ENCODE results near the gene UBE3D. TPM values are rescaled to one million over a fixed set of nuclear protein-coding genes. Genes with fewer than 3 reads are reported as not detected.
"Not testable (repeated sequence)": the region's sequence is repeated elsewhere in the genome, so short reads cannot be mapped to it uniquely, and the experiment has no call there.

Gene UBE3D
- total RNA-seq, 1 experiment from 2014 or later: 11.0 TPM

GRCh38 chr6:82863781-82864180 lies 201.9 kb downstream of the UBE3D start:
- intact Hi-C loops (cut with micrococcal nuclease; ENCODE audit: unreplicated experiment): no loop called here
- in situ Hi-C loops (cut with HindIII; ENCODE audit: low pct_unique_long_range_greater_than_20kb, low sequenced_read_pairs): no loop called here
- Histone ChIP-seq H3K27me3 (ENCODE audit: control insufficient read depth, insufficient read depth, low read length) (no peaks in the 10 kb centered on the region), H3K9me3 (ENCODE audit: control insufficient read depth, insufficient read depth, low read depth, low read length) (0 out of 2 replicates have a peak, but pooled peaks cover 2% of the 10 kb centered on the region), H3K36me3 (ENCODE audit: control insufficient read depth, insufficient read depth, low read length) (no peaks in the 10 kb centered on the region), H3K4me3 (ENCODE audit: low read depth in 2 of 2, low read length in 2 of 2) (no peak overlapping the region), H3K27ac (ENCODE audit: low read length) (no peak overlapping the region; the same call in 1 of the 2 replicates), H3K4me1 (ENCODE audit: control insufficient read depth, insufficient read depth, low read length) (peaks cover 2% of the 10 kb centered on the region; the same call in 1 of the 2 replicates)
- no TSS peak for BruUV-seq (replicated peaks)
- POLR2A ChIA-PET: no interaction called here
- CTCF ChIA-PET: no interaction called here
- TF ChIP-seq REST (IDR thresholded peaks at IDR 0.05; ENCODE audit: insufficient read depth in 1 of 2, low read depth in 2 of 2, low read length in 1 of 2) (no peak), TCF7L2 (IDR thresholded peaks at IDR 0.05; ENCODE audit: low read depth, low read length) (no peak), SIN3A (IDR thresholded peaks at IDR 0.05; ENCODE audit: borderline replicate concordance, insufficient read depth, low read depth, low read length) (no peak)
- ATAC-seq: no peak
- DNase-seq (ENCODE audit: low read depth, low spot score): no peak

GRCh38 chr6:82862543-82862942 lies 203.1 kb downstream of the UBE3D start:
- ChIA-PET CTCF (no interaction called here), POLR2A (no interaction called here)
- H3K27me3 ChIP-seq (ENCODE audit: control insufficient read depth, insufficient read depth, low read length): no peaks in the 10 kb centered on the region
- intact Hi-C loops (cut with micrococcal nuclease; ENCODE audit: unreplicated experiment): no loop called here
- H3K4me1 ChIP-seq (ENCODE audit: control insufficient read depth, insufficient read depth, low read length): peaks cover 2% of the 10 kb centered on the region; the same call in 1 of the 2 replicates
- H3K4me3 ChIP-seq (ENCODE audit: low read depth in 2 of 2, low read length in 2 of 2): no peak overlapping the region
- H3K27ac ChIP-seq (ENCODE audit: low read length): peak overlapping the region; percentile 55; the same call in 1 of the 2 replicates
- in situ Hi-C loops (cut with HindIII; ENCODE audit: low pct_unique_long_range_greater_than_20kb, low sequenced_read_pairs): no loop called here
- ATAC-seq (peak; percentile 76), DNase-seq (ENCODE audit: low read depth, low spot score) (no peak)
- H3K36me3 ChIP-seq (ENCODE audit: control insufficient read depth, insufficient read depth, low read length): no peaks in the 10 kb centered on the region
- TF ChIP-seq TCF7L2 (IDR thresholded peaks at IDR 0.05; ENCODE audit: low read depth, low read length) (peak; percentile 65; the same call in 1 of the 2 replicates), REST (IDR thresholded peaks at IDR 0.05; ENCODE audit: insufficient read depth in 1 of 2, low read depth in 2 of 2, low read length in 1 of 2) (no peak)
- H3K9me3 ChIP-seq (ENCODE audit: control insufficient read depth, insufficient read depth, low read depth, low read length): 0 out of 2 replicates have a peak, but pooled peaks cover 2% of the 10 kb centered on the region
- no TSS peak for BruUV-seq (replicated peaks)

GRCh38 chr6:82861121-82861520 lies 204.5 kb downstream of the UBE3D start:
- DNase-seq (ENCODE audit: low read depth, low spot score) (no peak), ATAC-seq (no peak)
- H3K4me3 ChIP-seq (ENCODE audit: low read depth in 2 of 2, low read length in 2 of 2): no peak overlapping the region
- ChIA-PET POLR2A (no interaction called here), CTCF (interaction anchor here (0.5 kb wide), 1 partner anchor 461 kb away, joined by 6 read pairs; no protein-coding TSS in a partner anchor)
- no peaks in the 10 kb centered on the region for H3K27me3 ChIP-seq (ENCODE audit: control insufficient read depth, insufficient read depth, low read length)
- H3K27ac ChIP-seq (ENCODE audit: low read length): no peak overlapping the region
- intact Hi-C loops (cut with micrococcal nuclease; ENCODE audit: unreplicated experiment): no loop called here
- in situ Hi-C loops (cut with HindIII; ENCODE audit: low pct_unique_long_range_greater_than_20kb, low sequenced_read_pairs): no loop called here
- TF ChIP-seq REST (IDR thresholded peaks at IDR 0.05; ENCODE audit: insufficient read depth in 1 of 2, low read depth in 2 of 2, low read length in 1 of 2): no peak
- TF ChIP-seq SIN3A (IDR thresholded peaks at IDR 0.05; ENCODE audit: borderline replicate concordance, insufficient read depth, low read depth, low read length): no peak
- no peak for TF ChIP-seq TCF7L2 (IDR thresholded peaks at IDR 0.05; ENCODE audit: low read depth, low read length)
- peaks cover 2% of the 10 kb centered on the region; the same call in 1 of the 2 replicates for H3K4me1 ChIP-seq (ENCODE audit: control insufficient read depth, insufficient read depth, low read length)
- BruUV-seq (replicated peaks): no TSS peak
- H3K9me3 ChIP-seq (ENCODE audit: control insufficient read depth, insufficient read depth, low read depth, low read length): 0 out of 2 replicates have a peak, but pooled peaks cover 2% of the 10 kb centered on the region
- H3K36me3 ChIP-seq (ENCODE audit: control insufficient read depth, insufficient read depth, low read length): no peaks in the 10 kb centered on the region

GRCh38 chr6:82856077-82856476 lies 209.6 kb downstream of the UBE3D start:
- ATAC-seq; H3K4me1 ChIP-seq (ENCODE audit: control insufficient read depth, insufficient read depth, low read length); DNase-seq (ENCODE audit: low read depth, low spot score); H3K27me3 ChIP-seq (ENCODE audit: control insufficient read depth, insufficient read depth, low read length); in situ Hi-C loops (cut with HindIII; ENCODE audit: low pct_unique_long_range_greater_than_20kb, low sequenced_read_pairs); intact Hi-C loops (cut with micrococcal nuclease; ENCODE audit: unreplicated experiment); H3K36me3 ChIP-seq (ENCODE audit: control insufficient read depth, insufficient read depth, low read length); BruUV-seq (replicated peaks); CTCF ChIA-PET; H3K9me3 ChIP-seq (ENCODE audit: control insufficient read depth, insufficient read depth, low read depth, low read length); H3K27ac ChIP-seq (ENCODE audit: low read length); POLR2A ChIA-PET; H3K4me3 ChIP-seq (ENCODE audit: low read depth in 2 of 2, low read length in 2 of 2): not testable (repeated sequence)
